NCI-H226 (cell line): ENCODE measurements around the gene LRMDA.

Source experiments
- DNase-seq: peaks from one replicate; pipeline ENCODE4 v3.0.0-alpha.2; 2015

The LRMDA gene

GRCh38 chr10:75889051-75889450, 457.6 kb downstream of the LRMDA start:
- no peak for DNase-seq

- no peak for DNase-seq
These were observed 463.3 kb downstream of the LRMDA start for GRCh38 chr10:75894761-75895160.

- no peak for DNase-seq
These were observed 463.8 kb downstream of the LRMDA start for GRCh38 chr10:75895259-75895658.

- DNase-seq: no peak
These were observed 468.5 kb downstream of the LRMDA start for GRCh38 chr10:75899816-75900390.

- DNase-seq: no peak
These were observed 471.4 kb downstream of the LRMDA start for GRCh38 chr10:75902816-75903215.

- no peak for DNase-seq
These were observed 473.3 kb downstream of the LRMDA start for GRCh38 chr10:75904499-75905283.

- DNase-seq: no peak
These were observed 474.1 kb downstream of the LRMDA start for GRCh38 chr10:75905490-75905889.

- no peak for DNase-seq
These were observed 478.6 kb downstream of the LRMDA start for GRCh38 chr10:75910032-75910431.

GRCh38 chr10:75911426-75911825, 480.0 kb downstream of the LRMDA start:
- DNase-seq: peak; percentile 16

- no peak for DNase-seq
These were observed 485.5 kb downstream of the LRMDA start for GRCh38 chr10:75916906-75917305.

GRCh38 chr10:75919913-75920312, 488.5 kb downstream of the LRMDA start:
- DNase-seq: no peak

- DNase-seq: peak; percentile 3
These were observed 491.0 kb downstream of the LRMDA start for GRCh38 chr10:75922435-75922834.

- no peak for DNase-seq
These were observed 493.0 kb downstream of the LRMDA start for GRCh38 chr10:75924309-75924902.

- no peak for DNase-seq
These were observed 494.6 kb downstream of the LRMDA start for GRCh38 chr10:75925999-75926398.

GRCh38 chr10:75926763-75927162, 495.3 kb downstream of the LRMDA start:
- DNase-seq: no peak

GRCh38 chr10:75928231-75928630, 496.8 kb downstream of the LRMDA start:
- DNase-seq: no peak

GRCh38 chr10:75929630-75930161, 498.3 kb downstream of the LRMDA start:
- DNase-seq: no peak

GRCh38 chr10:75932921-75933320, 501.5 kb downstream of the LRMDA start:
- DNase-seq: no peak

GRCh38 chr10:75935240-75935639, 503.8 kb downstream of the LRMDA start:
- no peak for DNase-seq

GRCh38 chr10:75935650-75936400, 504.4 kb downstream of the LRMDA start:
- no peak for DNase-seq

GRCh38 chr10:75936841-75937240, 505.4 kb downstream of the LRMDA start:
- DNase-seq: no peak

- no peak for DNase-seq
These were observed 506.4 kb downstream of the LRMDA start for GRCh38 chr10:75937823-75938222.
